HepG2 (cell line): ENCODE results near the gene MTHFR. TPM values are rescaled to one million over a fixed set of nuclear protein-coding genes. Genes with fewer than 3 reads are reported as not detected.

Experiments
- FOXP1 ChIP-seq, 2 experiments: fragments of 450-650 bp in 1 of 2; IDR thresholded peaks; 2 replicates each; pipeline ENCODE4 v1.6.1; 2017 to 2018; ENCODE audit warnings: antibody characterized with exemption in 1 of 2
- HNRNPUL1 ChIP-seq: fragments of 200-400 bp; formaldehyde crosslinking; IDR thresholded peaks from 2 replicates; pipeline ENCODE4 v1.6.1; 2017; ENCODE audit warnings: low read depth, mild to moderate bottlenecking, low read length, moderate library complexity
- NCOA5 ChIP-seq: sonication (generic); formaldehyde crosslinking; IDR thresholded peaks from 2 replicates; pipeline ENCODE4 v1.4.0; 2020; ENCODE audit warnings: missing genetic modification reagents
- NCOR1 ChIP-seq: fragments of 200-600 bp; sonication (generic); IDR thresholded peaks from 2 replicates; pipeline ENCODE4 v1.7.0; 2017; ENCODE audit warnings: antibody characterized with exemption, low read length, borderline replicate concordance
- PRMT3 ChIP-seq: sonication (generic); formaldehyde crosslinking; IDR thresholded peaks from 2 replicates; pipeline ENCODE4 v1.8.1; 2022; ENCODE audit warnings: low read depth, mild to moderate bottlenecking, moderate library complexity, missing genetic modification reagents, borderline replicate concordance
- RXRB ChIP-seq: IDR thresholded peaks from 2 replicates; pipeline ENCODE4 v1.6.1; 2016; ENCODE audit warnings: borderline replicate concordance, missing genetic modification reagents, missing compliant biosample characterization
- SMAD1 ChIP-seq: sonication (generic); formaldehyde crosslinking; IDR thresholded peaks from 2 replicates; pipeline ENCODE4 v1.4.0; 2020; ENCODE audit warnings: missing genetic modification reagents, low read depth, mild to moderate bottlenecking, borderline replicate concordance
- SUZ12 ChIP-seq: fragments of 150-350 bp; IDR thresholded peaks from 2 replicates; pipeline ENCODE4 v1.6.1; 2014; ENCODE audit warnings: low read depth, low read length
- TAF15 ChIP-seq: fragments of 200-400 bp; formaldehyde crosslinking; IDR thresholded peaks from one replicate; pipeline ENCODE4 v1.6.1; 2018; ENCODE audit warnings: mild to moderate bottlenecking, low read depth, low read length; ENCODE audit not compliant: poor library complexity, severe bottlenecking
- XRCC5 ChIP-seq: fragments of 200-400 bp; formaldehyde crosslinking; optimal IDR thresholded peaks from 2 replicates; pipeline ENCODE3; 2017; ENCODE audit warnings: mild to moderate bottlenecking, low read length
- ZFP37 ChIP-seq: sonication (generic); formaldehyde crosslinking; IDR thresholded peaks from 2 replicates; pipeline ENCODE4 v1.4.0; 2020; ENCODE audit warnings: missing genetic modification reagents, borderline replicate concordance
- ZNF281 ChIP-seq: sonication (generic); formaldehyde crosslinking; IDR thresholded peaks from 2 replicates; pipeline ENCODE4 v1.4.0; 2020; ENCODE audit warnings: missing genetic modification reagents, borderline replicate concordance
- ZNF431 ChIP-seq: sonication (generic); formaldehyde crosslinking; IDR thresholded peaks from 2 replicates; pipeline ENCODE4 v1.9.0; 2022; ENCODE audit warnings: missing genetic modification reagents, low read depth, mild to moderate bottlenecking, borderline replicate concordance
- ZNF574 ChIP-seq: sonication (generic); formaldehyde crosslinking; IDR thresholded peaks from 2 replicates; pipeline ENCODE4 v1.4.0; 2020; ENCODE audit warnings: missing genetic modification reagents
- ZNF710 ChIP-seq: sonication (generic); formaldehyde crosslinking; IDR thresholded peaks from 2 replicates; pipeline ENCODE4 v1.5.0; 2020; ENCODE audit warnings: mild to moderate bottlenecking, missing genetic modification reagents, borderline replicate concordance
- ZXDC ChIP-seq: sonication (generic); formaldehyde crosslinking; IDR thresholded peaks from 2 replicates; pipeline ENCODE4 v1.5.0; 2020; ENCODE audit warnings: mild to moderate bottlenecking, missing genetic modification reagents
- polyA plus RNA-seq, 8 experiments: library from polyadenylated mRNA; depleted of rRNA in 3 of 8; stranded (reverse) in 7 of 8; unstranded in 1 of 8; fragments of >200 nt; fragmentation: Illumina TruSeq in 4 of 8; extraction: Trizol in 4 of 8; gene quantifications; 2 replicates each; pipeline versions ENCODE4 v1.2.1 to v1.2.3, GENCODE V29; 2011 to 2016; ENCODE audit warnings: low read depth in 4 of 8, missing spikeins in 1 of 8, mixed read lengths in 1 of 8; ENCODE audit not compliant: insufficient read depth in 1 of 8
- total RNA-seq, 5 experiments: library from RNA; depleted of rRNA; stranded (reverse); fragments of >200 nt; fragmentation: Illumina TruSeq; extraction: Trizol; gene quantifications; 2 replicates each; pipeline ENCODE4 v1.2.3, GENCODE V29; 2016; ENCODE audit warnings: low read depth in 1 of 5

The MTHFR gene
- total and polyA plus RNA-seq, 2 of the 13 experiments (the other 11 are each of a cell fraction or from before 2014, with no cell fraction given), result 3.8 to 8.2 TPM

- no peak for TF ChIP-seq FOXP1 (IDR thresholded peaks at IDR 0.05)
- 0 out of 2 replicates have a peak, but pooled peaks have one; percentile 28 for TF ChIP-seq FOXP1 (CRISPR knock-in tag; IDR thresholded peaks at IDR 0.05)
- peak; percentile 38; the same call in 1 of the 2 replicates for TF ChIP-seq HNRNPUL1
- TF ChIP-seq ZNF281 (CRISPR knock-in tag), result peak; percentile 93
- TF ChIP-seq NCOA5 (CRISPR knock-in tag), result 0 out of 2 replicates have a peak, but pooled peaks have one; percentile 44
- TF ChIP-seq SUZ12, result no peak
- peak; percentile 62; the same call in 1 of the 2 replicates for TF ChIP-seq NCOR1
- no peak; the same call in 1 of the 2 replicates for TF ChIP-seq ZXDC (CRISPR knock-in tag)
- TF ChIP-seq XRCC5, result peak; percentile 65
- TF ChIP-seq ZNF431, result no peak; the same call in 1 of the 2 replicates
- TF ChIP-seq ZNF574 (CRISPR knock-in tag), result peak; percentile 21; the same call in 1 of the 2 replicates
- TF ChIP-seq ZFP37 (CRISPR knock-in tag), result 0 out of 2 replicates have a peak, but pooled peaks have one; percentile 29
- peak; percentile 65; the same call in 1 of the 2 replicates for TF ChIP-seq SMAD1
- TF ChIP-seq ZNF710 (CRISPR knock-in tag), result no peak; the same call in 1 of the 2 replicates
- TF ChIP-seq PRMT3 (CRISPR knock-in tag), result no peak
- TF ChIP-seq RXRB (CRISPR knock-in tag), result peak; percentile 37; the same call in 1 of the 2 replicates
- no peak for TF ChIP-seq TAF15
Measured at GRCh38 chr1:11805422-11806306, at the start of gene MTHFR, which contains the start of gene CLCN6 (continued).
